ENCODE measurements around the gene SLC23A2.
"Not testable (repeated sequence)": the region's sequence is repeated elsewhere in the genome, so short reads cannot be mapped to it uniquely, and the experiment has no call there.

The SLC23A2 gene

GRCh38 chr20:4929686-4930397 is 71.5 kb downstream of the SLC23A2 start:
- no peak for DNase-seq

GRCh38 chr20:4926531-4927156 is 74.7 kb downstream of the SLC23A2 start:
- no peak for DNase-seq

- DNase-seq = no peak
These were observed 75.3 kb downstream of the SLC23A2 start for GRCh38 chr20:4925842-4926530.

- no peak for DNase-seq
These were observed 76.9 kb downstream of the SLC23A2 start for GRCh38 chr20:4924446-4924845.

GRCh38 chr20:4924032-4924431 is 77.3 kb downstream of the SLC23A2 start:
- no peak for DNase-seq

- no peak for DNase-seq
These were observed 79.1 kb downstream of the SLC23A2 start for GRCh38 chr20:4922186-4922585.

- not testable (repeated sequence) for DNase-seq
These were observed 80.0 kb downstream of the SLC23A2 start for GRCh38 chr20:4921271-4921670.

- no peak for DNase-seq
These were observed 80.7 kb downstream of the SLC23A2 start for GRCh38 chr20:4920655-4921054.

- DNase-seq = no peak
These were observed 81.2 kb downstream of the SLC23A2 start for GRCh38 chr20:4920131-4920530.

- no peak for DNase-seq
These were observed 82.1 kb downstream of the SLC23A2 start for GRCh38 chr20:4919047-4919704.

- DNase-seq = no peak
These were observed 82.8 kb downstream of the SLC23A2 start for GRCh38 chr20:4918473-4918872.

GRCh38 chr20:4916971-4917881 is 84.1 kb downstream of the SLC23A2 start:
- no peak for DNase-seq

- no peak for DNase-seq
These were observed 88.2 kb downstream of the SLC23A2 start for GRCh38 chr20:4913147-4913546.

- no peak for DNase-seq
These were observed 88.7 kb downstream of the SLC23A2 start for GRCh38 chr20:4912380-4913142.

GRCh38 chr20:4910951-4911350 is 90.4 kb downstream of the SLC23A2 start:
- no peak for DNase-seq

- no peak for DNase-seq
These were observed 95.7 kb downstream of the SLC23A2 start for GRCh38 chr20:4905613-4906012.

GRCh38 chr20:4905195-4905594 is 96.1 kb downstream of the SLC23A2 start:
- no peak for DNase-seq

- DNase-seq = no peak
These were observed 97.0 kb downstream of the SLC23A2 start for GRCh38 chr20:4904127-4904860.

GRCh38 chr20:4902788-4903187 is 98.5 kb downstream of the SLC23A2 start:
- DNase-seq = no peak

- no peak for DNase-seq
These were observed 100.1 kb downstream of the SLC23A2 start for GRCh38 chr20:4901031-4901818.
